WTC11 (cell line): ENCODE data around the gene MPP7. TPM values are rescaled to one million over a fixed set of nuclear protein-coding genes. Genes with fewer than 3 reads are reported as not detected.

Source experiments
- ATAC-seq: fragments of 200-7000 bp; cut with Tn5 transposase; 2 replicates; pipeline ENCODE4 v1.10.0; 2021; ENCODE audit warnings: mild to moderate bottlenecking, moderate library complexity
- CTCF ChIA-PET: fragments of 300-600 bp; sonication (Branson Sonifier 250); formaldehyde crosslinking; loops from one replicate; lab custom pipeline; 2021; ENCODE audit warnings: antibody characterized with exemption; lab: Charles Lee
- POLR2A ChIA-PET: fragments of 350-600 bp; sonication (Branson Sonifier 250); formaldehyde crosslinking; loops from one replicate; lab custom pipeline; 2021; ENCODE audit warnings: antibody characterized with exemption; lab: Charles Lee
- DNase-seq: peaks from one replicate; pipeline ENCODE4 v3.0.0; 2021; ENCODE audit warnings: low spot score
- H3K27ac Mint-ChIP-seq: 2 replicates; pipeline ENCODE4 v1.8.0; 2021; ENCODE audit warnings: mixed read lengths
- H3K27me3 Mint-ChIP-seq: 2 replicates; pipeline ENCODE4 v1.8.0; 2021; ENCODE audit warnings: low read depth, mild to moderate bottlenecking, moderate library complexity, mixed read lengths
- H3K36me3 Mint-ChIP-seq: 2 replicates; pipeline ENCODE4 v1.8.0; 2021; ENCODE audit warnings: mixed read lengths
- H3K4me1 Mint-ChIP-seq: 2 replicates; pipeline ENCODE4 v1.8.0; 2022; ENCODE audit warnings: mixed read lengths
- H3K4me3 Mint-ChIP-seq: 2 replicates; pipeline ENCODE4 v1.8.0; 2021; ENCODE audit warnings: mild to moderate bottlenecking, moderate library complexity, mixed read lengths
- H3K9me3 Mint-ChIP-seq: 2 replicates; pipeline ENCODE4 v1.8.0; 2021; ENCODE audit warnings: mixed read lengths
- AFF4 ChIP-seq: sonication (generic); formaldehyde crosslinking; IDR thresholded peaks from 2 replicates; pipeline ENCODE4 v1.8.1; 2023; ENCODE audit warnings: mild to moderate bottlenecking, missing genetic modification reagents, borderline replicate concordance
- CDX4 ChIP-seq: fragments of 250-450 bp; sonication (Bioruptor Pico); IDR thresholded peaks from 2 replicates; pipeline ENCODE4 v1.9.0; 2021; ENCODE audit warnings: moderate library complexity, mild to moderate bottlenecking, inconsistent platforms, borderline replicate concordance
- ELF4 ChIP-seq: sonication (generic); formaldehyde crosslinking; IDR thresholded peaks from 2 replicates; pipeline ENCODE4 v1.8.1; 2022; ENCODE audit warnings: low read depth, mild to moderate bottlenecking, moderate library complexity, missing genetic modification reagents
- MLX ChIP-seq: sonication (generic); formaldehyde crosslinking; IDR thresholded peaks from 2 replicates; pipeline ENCODE4 v1.8.1; 2023; ENCODE audit warnings: mild to moderate bottlenecking, missing genetic modification reagents, moderate library complexity
- ZNF121 ChIP-seq: sonication (generic); formaldehyde crosslinking; IDR thresholded peaks from 2 replicates; pipeline ENCODE4 v1.8.0; 2023; ENCODE audit warnings: missing genetic modification reagents
- ZNF219 ChIP-seq: sonication (generic); formaldehyde crosslinking; IDR thresholded peaks from 2 replicates; pipeline ENCODE4 v1.8.0; 2023; ENCODE audit warnings: missing genetic modification reagents, mild to moderate bottlenecking, borderline replicate concordance
- total RNA-seq: library from RNA; stranded (reverse); gene quantifications from 3 replicates; pipeline ENCODE4 v1.2.3, GENCODE V29; 2021
- TF ChIP-seq, protein P1 (sequence below): fragments of 250-450 bp; sonication (Bioruptor Pico); conservative IDR thresholded peaks from 2 replicates; pipeline ENCODE4 v1.9.0; 2021; ENCODE audit warnings: mild to moderate bottlenecking
- TF ChIP-seq, protein P2 (sequence below): sonication (generic); formaldehyde crosslinking; IDR thresholded peaks from 2 replicates; pipeline ENCODE4 v1.8.0; 2023; ENCODE audit warnings: missing genetic modification reagents, mild to moderate bottlenecking, borderline replicate concordance

MPP7 gene
- total RNA-seq, 1 experiment from 2014 or later = 9.1 TPM

DNA sequence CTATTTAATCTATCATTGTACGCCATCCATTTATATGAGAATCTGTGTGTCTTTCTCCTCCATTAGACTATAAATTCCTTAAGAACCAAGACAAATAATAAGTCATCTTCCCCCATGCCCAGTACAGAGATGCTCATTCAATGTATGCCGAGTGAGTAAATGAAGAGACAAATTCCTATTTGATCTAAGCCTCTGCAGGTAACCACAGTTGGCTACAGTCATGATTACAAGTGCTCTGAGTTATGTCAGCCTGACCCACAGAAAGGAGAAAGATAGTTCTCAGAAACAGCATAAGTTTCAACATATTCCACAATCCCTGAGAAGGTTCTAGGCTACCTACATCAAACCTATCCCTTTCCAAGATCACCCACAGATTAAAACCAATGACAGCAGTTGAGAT lies 46.1 kb downstream of the MPP7 start (continued):
- no peak for TF ChIP-seq AFF4

GRCh38 chr10:28254290-28254985 lies 48.4 kb downstream of the MPP7 start:
- no peak overlapping the region for H3K27ac Mint-ChIP-seq
- no peak for DNase-seq

More at GRCh38 chr10:28254290-28254985, 48.4 kb downstream of the MPP7 start:
- Mint-ChIP-seq H3K36me3 (no peaks in the 10 kb centered on the region), H3K27me3 (no peaks in the 10 kb centered on the region), H3K4me1 (peaks cover 2% of the 10 kb centered on the region; the same call in 1 of the 2 replicates), H3K9me3 (no peaks in the 10 kb centered on the region), H3K4me3 (no peak overlapping the region)
- no peak for ATAC-seq
- CTCF ChIA-PET = interaction anchor here (0.7 to 1.5 kb wide), 2 partner anchors 13 to 69 kb away, joined by 3 to 4 read pairs; no protein-coding TSS in a partner anchor
- TF ChIP-seq, protein P1, sequence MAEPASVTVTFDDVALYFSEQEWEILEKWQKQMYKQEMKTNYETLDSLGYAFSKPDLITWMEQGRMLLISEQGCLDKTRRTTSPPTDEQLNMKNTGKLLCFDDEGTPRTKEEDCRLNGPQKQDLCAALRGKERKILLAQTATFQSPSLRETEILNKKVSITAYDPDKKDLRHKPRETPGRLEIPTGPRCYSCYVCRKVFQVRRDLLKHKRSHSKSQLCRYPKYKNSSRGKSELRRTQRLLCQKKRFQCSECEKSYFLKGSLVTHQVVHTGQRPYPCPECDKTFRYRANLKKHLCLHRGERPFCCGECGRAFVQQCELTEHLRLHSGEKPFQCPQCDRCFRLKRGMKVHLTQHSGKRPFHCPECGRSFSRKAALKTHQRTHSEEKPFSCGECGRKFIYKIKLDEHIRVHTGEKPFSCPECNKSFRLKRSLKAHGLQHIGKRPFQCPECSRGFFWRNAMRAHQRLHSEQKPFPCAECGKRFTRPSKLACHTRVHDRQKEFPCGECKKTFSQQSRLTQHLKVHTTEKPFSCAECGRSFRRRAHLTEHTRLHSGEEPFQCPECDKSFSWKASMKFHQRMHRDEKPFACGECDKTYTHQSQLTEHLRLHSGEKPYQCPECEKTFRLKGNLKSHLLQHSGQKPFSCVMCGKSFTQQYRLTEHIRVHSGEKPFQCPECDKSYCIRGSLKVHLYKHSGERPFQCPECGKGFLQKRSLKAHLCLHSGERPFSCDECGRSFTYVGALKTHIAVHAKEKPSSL = no peak
- no peak for TF ChIP-seq CDX4
- no peak for TF ChIP-seq ZNF219 (CRISPR knock-in tag)
- TF ChIP-seq, protein P2, sequence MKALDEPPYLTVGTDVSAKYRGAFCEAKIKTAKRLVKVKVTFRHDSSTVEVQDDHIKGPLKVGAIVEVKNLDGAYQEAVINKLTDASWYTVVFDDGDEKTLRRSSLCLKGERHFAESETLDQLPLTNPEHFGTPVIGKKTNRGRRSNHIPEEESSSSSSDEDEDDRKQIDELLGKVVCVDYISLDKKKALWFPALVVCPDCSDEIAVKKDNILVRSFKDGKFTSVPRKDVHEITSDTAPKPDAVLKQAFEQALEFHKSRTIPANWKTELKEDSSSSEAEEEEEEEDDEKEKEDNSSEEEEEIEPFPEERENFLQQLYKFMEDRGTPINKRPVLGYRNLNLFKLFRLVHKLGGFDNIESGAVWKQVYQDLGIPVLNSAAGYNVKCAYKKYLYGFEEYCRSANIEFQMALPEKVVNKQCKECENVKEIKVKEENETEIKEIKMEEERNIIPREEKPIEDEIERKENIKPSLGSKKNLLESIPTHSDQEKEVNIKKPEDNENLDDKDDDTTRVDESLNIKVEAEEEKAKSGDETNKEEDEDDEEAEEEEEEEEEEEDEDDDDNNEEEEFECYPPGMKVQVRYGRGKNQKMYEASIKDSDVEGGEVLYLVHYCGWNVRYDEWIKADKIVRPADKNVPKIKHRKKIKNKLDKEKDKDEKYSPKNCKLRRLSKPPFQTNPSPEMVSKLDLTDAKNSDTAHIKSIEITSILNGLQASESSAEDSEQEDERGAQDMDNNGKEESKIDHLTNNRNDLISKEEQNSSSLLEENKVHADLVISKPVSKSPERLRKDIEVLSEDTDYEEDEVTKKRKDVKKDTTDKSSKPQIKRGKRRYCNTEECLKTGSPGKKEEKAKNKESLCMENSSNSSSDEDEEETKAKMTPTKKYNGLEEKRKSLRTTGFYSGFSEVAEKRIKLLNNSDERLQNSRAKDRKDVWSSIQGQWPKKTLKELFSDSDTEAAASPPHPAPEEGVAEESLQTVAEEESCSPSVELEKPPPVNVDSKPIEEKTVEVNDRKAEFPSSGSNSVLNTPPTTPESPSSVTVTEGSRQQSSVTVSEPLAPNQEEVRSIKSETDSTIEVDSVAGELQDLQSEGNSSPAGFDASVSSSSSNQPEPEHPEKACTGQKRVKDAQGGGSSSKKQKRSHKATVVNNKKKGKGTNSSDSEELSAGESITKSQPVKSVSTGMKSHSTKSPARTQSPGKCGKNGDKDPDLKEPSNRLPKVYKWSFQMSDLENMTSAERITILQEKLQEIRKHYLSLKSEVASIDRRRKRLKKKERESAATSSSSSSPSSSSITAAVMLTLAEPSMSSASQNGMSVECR (CRISPR knock-in tag) = no peak
- TF ChIP-seq MLX (CRISPR knock-in tag) = no peak
- TF ChIP-seq ZNF121 (CRISPR knock-in tag) = no peak
- TF ChIP-seq ELF4 (CRISPR knock-in tag) = no peak
- POLR2A ChIA-PET = no interaction called here
